Daoy (cell line): ENCODE measurements around the gene CMBL. TPM values are rescaled to one million over a fixed set of nuclear protein-coding genes. Genes with fewer than 3 reads are reported as not detected.

ENCODE experiments used
- DNase-seq: peaks from one replicate; pipeline ENCODE4 v3.0.0-alpha.2; 2015; ENCODE audit warnings: low read depth
- total RNA-seq: library from RNA; depleted of rRNA; stranded (reverse); fragments of >200 nt; shearing (Covaris generic); gene quantifications from 2 replicates; pipeline ENCODE4 v1.2.3, GENCODE V29; 2014

The CMBL gene
- total RNA-seq, 1 experiment from 2014 or later: 1.4 TPM

DNA sequence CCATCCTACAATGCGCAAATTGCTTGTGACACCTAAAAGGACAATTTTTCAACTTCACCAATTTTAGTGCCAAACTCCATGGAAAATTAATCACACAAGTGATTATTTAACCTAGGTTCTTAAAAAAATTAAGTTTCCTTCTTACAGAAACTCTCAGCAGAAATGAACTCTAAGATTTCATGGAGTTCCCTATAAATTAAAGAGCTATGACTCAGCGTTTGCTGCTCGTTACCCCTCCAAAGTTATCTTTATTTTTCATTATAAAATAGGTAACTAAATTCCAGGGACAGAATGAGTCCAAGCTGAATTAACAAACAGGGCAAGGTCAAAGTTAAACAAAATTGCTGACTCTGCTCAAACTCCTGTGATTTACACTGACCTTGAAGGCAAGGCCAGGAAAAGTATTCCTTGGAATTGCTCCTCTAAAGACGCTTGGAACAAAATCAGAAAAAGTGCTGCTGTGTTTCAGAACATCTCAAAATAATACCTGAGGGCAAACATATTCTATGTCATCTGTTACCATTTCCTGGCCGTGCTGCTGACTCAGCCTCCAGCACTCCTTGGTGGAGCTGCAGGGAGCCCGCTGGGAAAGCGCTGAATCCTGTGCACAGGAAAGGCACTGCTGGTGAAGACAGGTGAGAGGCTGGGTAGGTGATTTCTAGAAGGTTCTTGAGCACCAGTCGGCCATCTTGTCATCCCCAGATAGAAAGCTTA is 2.5 kb upstream of the CMBL start:
- peak; percentile 79 for DNase-seq

GRCh38 chr5:10308844-10309243 is 1.1 kb upstream of the CMBL start:
- no peak for DNase-seq

- DNase-seq: no peak
Observed at GRCh38 chr5:10306806-10307205, 896 bp downstream of the CMBL start.

DNA sequence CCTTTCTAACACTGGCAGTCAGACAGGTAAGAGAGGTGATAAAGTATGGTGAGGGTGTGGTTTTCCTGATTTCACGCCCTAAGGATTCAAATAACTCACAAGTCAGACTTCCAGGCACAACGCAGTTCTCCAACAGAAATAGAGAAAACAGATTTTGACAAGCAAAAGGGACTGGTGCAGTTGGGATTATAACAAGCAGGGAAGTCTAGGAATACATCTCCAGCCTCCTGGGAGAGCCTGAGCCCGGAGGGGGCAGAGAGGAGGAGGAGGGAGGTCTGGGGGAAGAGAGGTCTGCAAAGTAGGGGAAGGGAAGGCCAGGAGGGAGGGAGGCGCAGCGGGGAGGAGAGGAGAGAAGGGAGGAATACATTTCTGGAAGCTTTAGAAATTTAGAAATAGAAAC is 1.6 kb downstream of the CMBL start:
- DNase-seq: no peak

DNA sequence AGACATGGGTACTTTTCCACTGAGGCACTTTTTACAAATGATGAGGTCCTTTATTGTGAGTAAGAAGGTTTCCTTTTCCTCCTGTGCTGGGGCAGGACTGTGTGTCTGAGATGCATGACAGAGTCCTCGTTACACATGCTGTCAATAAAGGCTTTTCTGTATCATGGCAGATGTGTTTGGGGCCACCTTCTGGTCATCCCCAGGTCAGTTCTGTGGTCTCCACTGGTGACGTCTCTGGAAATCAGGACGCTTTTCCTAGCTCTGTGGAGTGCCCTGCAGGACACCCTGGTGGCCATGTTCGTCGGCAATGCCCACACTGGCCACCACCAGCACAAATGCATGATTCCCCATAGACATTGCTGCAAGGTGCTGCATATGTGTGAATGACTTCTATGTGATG is 2.8 kb downstream of the CMBL start:
- no peak for DNase-seq

DNA sequence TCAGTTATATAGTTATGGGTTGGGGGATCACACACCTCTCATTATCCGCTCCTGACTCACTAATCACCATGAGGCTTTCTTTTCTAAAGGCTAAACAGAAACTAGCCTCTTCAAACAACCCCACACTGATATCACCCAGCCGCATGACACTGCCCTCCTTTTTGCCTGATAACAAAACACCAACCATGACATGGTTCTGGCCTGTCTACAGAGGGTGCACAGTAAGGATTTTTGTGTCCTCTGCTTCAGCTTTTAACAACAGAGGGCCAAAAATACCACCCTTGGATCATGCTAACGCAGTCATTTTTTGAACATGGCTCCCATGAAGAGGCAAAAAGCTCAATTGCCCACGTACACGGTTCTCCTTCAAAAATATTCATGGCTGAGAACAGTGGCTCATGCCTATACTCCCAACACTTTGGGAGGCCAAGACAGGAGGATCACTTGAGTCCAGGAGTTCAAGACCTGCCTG is 4.0 kb downstream of the CMBL start:
- no peak for DNase-seq

DNA sequence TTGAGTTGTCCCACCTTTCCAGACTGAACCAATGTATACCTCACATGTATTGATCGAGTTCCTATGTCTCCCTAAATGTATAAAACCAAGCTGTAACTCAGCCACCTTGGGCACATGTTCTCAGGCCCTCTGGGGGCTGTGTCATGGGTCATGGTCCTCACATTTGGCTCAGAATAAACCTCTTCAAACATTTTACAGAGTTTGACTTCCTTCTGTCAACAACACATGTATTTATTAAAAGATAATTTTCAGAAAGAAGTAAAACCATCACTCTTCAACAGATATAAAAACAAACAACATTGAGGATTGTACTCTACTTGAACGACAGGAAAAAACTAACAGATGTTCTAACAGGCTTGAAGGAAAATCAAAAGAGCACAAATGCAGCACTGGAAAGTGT is 4.5 kb downstream of the CMBL start:
- no peak for DNase-seq

DNA sequence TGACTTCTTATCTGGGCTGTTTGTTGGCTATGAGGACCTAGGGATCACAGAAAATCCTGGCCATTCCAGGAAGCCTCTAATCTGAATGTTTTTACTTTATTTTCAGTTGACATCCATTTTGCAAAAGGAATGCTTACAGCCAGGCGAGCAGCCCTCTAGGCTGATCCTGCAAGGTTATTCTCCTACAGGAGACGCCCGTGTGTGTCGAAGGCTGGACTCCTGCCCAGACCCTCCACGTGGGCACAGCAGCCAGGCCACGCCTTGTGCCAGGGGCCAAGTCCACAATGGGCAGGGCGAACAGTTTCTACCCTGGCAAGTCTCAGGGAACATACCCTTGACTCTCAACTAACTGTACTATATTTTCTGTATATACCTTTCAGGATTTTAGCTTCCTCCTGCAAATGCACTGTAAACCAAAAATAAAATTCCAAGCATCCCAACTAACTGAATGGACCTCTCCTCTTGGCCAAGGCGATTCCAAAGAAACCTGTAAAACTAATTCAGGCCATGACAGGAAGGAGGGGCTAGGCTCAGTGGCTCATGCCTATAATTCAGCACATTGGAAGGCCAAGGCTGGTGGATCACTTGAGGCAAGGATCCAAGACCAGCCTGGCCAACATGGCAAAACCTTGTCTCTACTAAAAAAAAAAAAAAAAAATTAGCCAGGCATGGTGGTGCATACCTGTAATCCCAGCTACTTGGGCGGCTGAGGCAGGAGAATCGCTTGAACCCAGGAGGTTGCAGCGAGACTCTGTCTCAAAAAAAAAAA is 5.7 kb downstream of the CMBL start:
- peak; percentile 53 for DNase-seq

- no peak for DNase-seq
Observed at GRCh38 chr5:10301266-10301665, 6.4 kb downstream of the CMBL start.

DNA sequence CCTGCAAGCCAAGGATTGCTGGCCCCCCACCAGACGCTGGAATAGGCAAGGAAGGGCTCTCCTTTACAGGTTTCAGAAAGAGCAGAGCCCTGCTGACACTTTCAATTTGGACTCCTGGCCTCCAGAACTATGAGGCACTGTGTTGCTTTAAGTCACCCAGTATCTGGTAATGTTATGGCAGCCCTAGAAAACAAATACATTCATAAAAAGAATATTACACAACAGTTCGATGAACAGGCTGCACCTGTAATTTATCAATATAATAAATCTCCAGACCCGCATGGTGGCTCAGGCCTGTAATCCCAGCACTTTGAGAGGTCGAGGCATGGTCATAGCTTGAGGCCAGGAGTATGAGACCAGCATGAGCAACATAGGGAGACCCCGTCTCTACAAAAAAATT is 7.5 kb downstream of the CMBL start:
- DNase-seq: no peak

GRCh38 chr5:10297646-10298204 is 10.0 kb downstream of the CMBL start:
- DNase-seq: no peak

DNA sequence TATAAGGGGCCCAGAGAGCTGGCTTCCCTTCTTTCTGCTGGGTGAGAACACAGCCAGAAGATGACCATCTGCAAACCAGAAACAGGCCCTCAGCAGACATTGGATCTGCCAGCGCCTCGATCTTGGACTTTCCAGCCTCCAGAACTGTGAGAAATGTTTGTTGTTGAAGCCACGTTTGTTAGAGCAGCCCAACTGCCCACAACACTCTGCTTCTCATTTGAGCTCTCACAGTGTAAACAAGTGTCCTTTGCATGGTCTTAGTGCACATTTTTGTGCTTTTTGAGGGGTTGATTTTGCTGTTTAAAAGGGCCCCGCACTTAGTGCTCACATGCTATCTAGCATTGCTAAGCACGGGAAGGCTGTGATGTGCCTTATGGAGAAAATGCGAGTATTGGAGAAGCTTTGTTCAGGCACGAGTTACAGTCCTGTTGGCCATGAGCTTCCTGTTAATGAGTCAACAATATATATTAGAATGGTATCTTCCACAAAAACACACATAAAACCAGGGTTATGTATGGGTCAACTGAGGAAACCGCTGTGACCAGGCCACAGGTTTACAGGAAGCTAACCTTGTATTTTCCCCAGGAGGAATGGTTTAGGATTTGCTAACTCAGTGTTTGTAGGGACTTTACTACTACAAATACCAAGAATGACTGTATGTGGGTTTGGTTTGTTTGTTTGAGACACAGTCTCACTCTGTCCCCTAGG is 11.9 kb downstream of the CMBL start:
- no peak for DNase-seq

DNA sequence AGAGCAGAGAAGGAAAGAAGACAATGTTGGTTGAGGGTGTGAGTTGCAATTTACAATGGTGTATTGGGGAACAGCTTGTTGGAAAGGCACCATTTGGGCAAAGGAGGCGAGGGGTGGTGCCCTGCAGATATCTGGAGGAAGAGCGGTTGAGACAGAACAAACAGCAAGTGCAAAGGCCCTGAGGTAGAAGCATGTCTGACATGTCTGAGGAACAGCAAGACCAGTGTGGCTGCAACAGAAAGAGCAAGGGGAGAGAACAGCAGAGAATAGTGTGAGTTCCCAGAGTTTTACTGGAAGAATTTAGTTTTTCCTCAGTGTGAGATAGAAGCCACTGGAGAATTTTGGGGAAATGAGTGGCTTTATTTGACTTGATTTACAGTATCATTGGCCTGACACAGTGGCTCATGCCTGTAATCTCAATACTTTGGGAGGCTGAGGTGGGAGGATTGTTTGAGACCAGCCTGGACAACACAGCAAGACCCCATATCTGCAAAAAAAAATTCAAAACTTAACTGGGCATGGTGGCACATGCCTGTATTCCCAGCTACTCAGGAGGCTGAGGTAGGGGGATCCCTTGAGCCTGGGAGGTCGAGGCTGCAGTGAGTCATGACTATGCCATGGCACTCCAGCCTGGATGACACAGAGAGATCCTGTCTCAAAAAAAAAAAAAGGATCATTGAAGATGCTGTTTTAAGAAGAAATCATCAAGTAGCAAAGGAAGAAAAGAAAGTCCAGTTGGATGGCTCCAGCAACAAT is 13.6 kb downstream of the CMBL start:
- DNase-seq: no peak

- DNase-seq: no peak
Observed at GRCh38 chr5:10291692-10292339, 15.9 kb downstream of the CMBL start.

GRCh38 chr5:10290438-10290837 is 17.3 kb downstream of the CMBL start:
- no peak for DNase-seq

- no peak for DNase-seq
Observed at GRCh38 chr5:10289991-10290390, 17.7 kb downstream of the CMBL start.

DNA sequence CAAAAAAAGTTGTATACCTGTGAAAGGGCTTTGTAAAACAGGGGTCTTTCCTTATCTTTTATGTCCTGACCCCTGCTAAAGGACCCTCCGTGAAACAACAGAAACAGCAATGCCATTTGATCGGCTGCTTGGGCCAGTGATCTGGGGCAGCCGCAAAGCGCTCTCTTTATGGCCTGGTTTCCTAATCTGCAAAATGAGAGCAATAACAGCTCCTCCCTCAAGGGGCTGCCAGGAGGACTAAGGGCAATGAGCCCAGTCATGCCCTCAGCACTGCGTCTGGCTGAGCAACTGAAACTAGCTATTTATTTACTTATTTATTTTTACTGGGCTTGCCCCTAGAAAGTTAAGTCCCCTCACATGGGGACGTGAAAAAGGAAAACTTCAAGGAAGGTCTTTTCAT is 18.3 kb downstream of the CMBL start:
- DNase-seq: no peak

GRCh38 chr5:10288592-10289219 is 19.0 kb downstream of the CMBL start:
- DNase-seq: peak; percentile 50

GRCh38 chr5:10286862-10287227 is 20.9 kb downstream of the CMBL start:
- DNase-seq: no peak

- DNase-seq: no peak
Observed at GRCh38 chr5:10286162-10286861, 21.4 kb downstream of the CMBL start.
